ENCODE measurements around the gene NDUFAB1. TPM values are rescaled to one million over a fixed set of nuclear protein-coding genes. Genes with fewer than 3 reads are reported as not detected.

NDUFAB1 gene
- total RNA-seq, 2 donors from 2014 or later: 82.3 to 129 TPM

DNA sequence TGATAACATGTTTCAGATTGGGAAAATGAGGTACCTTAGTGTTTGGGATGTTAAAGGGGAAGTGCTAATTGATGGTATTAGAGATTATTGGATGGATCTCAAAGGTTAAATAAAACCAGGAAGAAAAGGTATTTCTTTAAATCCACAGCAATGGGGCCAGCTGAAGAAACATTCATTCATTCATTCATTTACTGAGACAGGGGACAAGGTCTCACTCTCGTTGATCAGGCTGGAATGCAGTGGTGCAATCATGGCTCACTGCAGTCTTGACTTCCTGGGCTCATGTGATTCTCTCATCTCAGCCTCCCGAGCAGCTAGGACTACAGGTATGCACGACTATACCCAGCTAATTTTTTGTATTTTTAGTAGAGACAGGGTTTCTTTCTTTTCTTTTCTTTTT lies 58.7 kb downstream of the NDUFAB1 start:
- no peaks in the 10 kb centered on the region for H3K4me1 ChIP-seq (replicated peaks)
- no peaks in the 10 kb centered on the region for H3K9me3 ChIP-seq
- H3K27ac ChIP-seq: no peak overlapping the region
- 83% methylated on average over 3 of the region's 3 CpGs for WGBS
- H3K36me3 ChIP-seq: peaks cover 3% of the 10 kb centered on the region in 2 donors
- no peak overlapping the region for H3K4me3 ChIP-seq
- intact Hi-C loops (cut with DNase I): no loop called here
- TF ChIP-seq, protein P1, sequence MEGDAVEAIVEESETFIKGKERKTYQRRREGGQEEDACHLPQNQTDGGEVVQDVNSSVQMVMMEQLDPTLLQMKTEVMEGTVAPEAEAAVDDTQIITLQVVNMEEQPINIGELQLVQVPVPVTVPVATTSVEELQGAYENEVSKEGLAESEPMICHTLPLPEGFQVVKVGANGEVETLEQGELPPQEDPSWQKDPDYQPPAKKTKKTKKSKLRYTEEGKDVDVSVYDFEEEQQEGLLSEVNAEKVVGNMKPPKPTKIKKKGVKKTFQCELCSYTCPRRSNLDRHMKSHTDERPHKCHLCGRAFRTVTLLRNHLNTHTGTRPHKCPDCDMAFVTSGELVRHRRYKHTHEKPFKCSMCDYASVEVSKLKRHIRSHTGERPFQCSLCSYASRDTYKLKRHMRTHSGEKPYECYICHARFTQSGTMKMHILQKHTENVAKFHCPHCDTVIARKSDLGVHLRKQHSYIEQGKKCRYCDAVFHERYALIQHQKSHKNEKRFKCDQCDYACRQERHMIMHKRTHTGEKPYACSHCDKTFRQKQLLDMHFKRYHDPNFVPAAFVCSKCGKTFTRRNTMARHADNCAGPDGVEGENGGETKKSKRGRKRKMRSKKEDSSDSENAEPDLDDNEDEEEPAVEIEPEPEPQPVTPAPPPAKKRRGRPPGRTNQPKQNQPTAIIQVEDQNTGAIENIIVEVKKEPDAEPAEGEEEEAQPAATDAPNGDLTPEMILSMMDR (IDR thresholded peaks at IDR 0.05): no peak
- TF ChIP-seq POLR2A (IDR thresholded peaks at IDR 0.05) (no peak), POLR2AphosphoS5 (IDR thresholded peaks at IDR 0.05) (no peak)
- no peak for DNase-seq (ENCODE audit: low spot score)
- H3K27me3 ChIP-seq (replicated peaks; ENCODE audit: insufficient read depth): no peaks in the 10 kb centered on the region

DNA sequence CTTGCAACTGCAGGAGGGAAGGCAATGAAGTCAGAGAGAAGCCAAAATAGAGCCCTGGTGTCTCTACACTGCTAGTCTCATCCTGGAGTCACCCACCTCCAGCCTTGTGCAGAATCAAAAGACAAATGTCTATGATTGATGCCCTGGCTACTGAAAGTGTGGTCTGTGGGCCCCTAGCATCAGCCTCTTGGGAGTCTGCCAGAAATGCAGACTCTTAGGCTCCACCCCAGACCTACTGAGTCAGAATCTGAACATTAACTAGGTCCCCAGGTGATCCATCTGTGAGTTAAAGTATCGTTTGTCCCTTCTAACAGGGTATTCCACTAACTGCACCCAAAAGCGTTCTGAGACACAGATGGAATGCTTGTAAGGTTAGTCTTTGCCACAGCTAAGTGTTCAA lies 60.2 kb downstream of the NDUFAB1 start:
- WGBS: 82% methylated on average over 2 of the region's 2 CpGs
- intact Hi-C loops (cut with DNase I): no loop called here
- Histone ChIP-seq H3K27me3 (replicated peaks; ENCODE audit: insufficient read depth) (no peaks in the 10 kb centered on the region), H3K9me3 (no peaks in the 10 kb centered on the region), H3K4me3 (no peak overlapping the region), H3K4me1 (replicated peaks) (no peaks in the 10 kb centered on the region), H3K36me3 (peaks cover 3% of the 10 kb centered on the region in 2 donors), H3K27ac (no peak overlapping the region)
- no peak for TF ChIP-seq POLR2AphosphoS5 (IDR thresholded peaks at IDR 0.05)
- TF ChIP-seq, protein P1 (IDR thresholded peaks at IDR 0.05): no peak
- TF ChIP-seq POLR2A (IDR thresholded peaks at IDR 0.05): no peak
- no peak for DNase-seq (ENCODE audit: low spot score)

DNA sequence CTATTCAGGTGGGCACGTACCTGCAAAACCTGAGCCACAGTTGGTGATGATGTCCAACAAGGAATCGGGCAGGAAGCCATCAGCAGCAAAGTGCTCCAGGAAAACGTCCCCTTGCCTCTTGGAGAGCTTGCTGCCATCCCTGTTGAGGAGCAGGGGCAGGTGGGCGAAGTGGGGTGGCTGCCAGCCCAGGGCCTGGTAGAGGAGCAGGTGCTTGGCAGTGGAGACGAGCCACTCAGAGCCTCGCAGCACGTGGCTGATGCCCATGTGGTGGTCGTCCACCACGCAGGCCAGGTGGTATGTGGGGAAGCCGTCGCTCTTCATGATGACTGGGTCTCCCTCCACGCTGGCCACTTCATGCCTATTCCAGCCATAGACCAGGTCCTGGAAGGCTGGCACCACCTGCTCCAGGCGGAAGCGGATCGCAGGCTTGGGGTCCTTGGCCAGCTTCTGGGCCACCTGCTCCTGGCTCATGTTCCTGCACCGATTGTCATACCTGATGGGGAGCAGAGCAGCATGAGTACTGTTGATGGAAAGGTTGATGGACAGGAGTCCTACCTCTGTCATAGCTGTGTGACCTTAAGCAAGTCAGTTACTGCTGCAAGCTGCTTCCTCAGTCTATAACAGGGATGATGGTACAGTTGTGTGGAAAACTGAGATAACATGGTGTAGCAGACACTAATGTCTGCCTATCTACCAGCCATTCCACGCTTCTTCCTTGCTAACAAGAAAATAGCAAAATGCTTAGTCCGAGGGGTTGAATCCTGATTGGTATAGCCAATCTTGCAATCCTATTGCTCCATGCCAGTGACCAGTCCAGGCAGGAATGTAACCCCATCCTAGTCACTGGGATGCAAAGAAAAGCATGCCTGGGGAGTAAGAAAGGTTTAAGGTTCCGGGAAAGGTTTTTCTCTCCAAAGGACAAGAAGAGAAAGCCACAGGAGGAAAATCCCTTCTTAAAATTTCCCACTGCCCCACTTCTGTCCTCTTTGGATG lies 61.0 kb downstream of the NDUFAB1 start:
- peaks cover 3 to 4% of the 10 kb centered on the region in 2 donors for H3K36me3 ChIP-seq
- intact Hi-C loops (cut with DNase I): no loop called here

DNA sequence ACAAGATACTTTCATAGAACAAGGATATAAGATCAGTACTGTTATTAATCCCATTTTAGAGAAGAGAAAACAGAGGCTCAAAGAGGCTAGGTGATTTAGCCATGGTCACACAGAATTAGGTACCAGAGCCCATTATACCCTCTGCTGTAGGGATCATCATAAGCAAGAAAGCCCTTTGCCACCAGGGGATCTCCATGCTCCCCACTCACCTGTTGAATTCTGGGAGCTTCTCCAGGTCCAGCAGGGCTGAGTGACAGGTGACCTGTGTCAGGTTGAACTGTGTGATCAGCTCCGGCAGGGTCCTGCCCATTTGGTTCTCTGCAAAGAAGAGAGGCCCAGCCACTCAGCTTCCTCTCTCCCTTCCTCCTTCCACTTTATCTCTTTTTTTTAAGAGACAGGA lies 63.7 kb downstream of the NDUFAB1 start:
- H3K4me3 ChIP-seq: no peak overlapping the region
- H3K27me3 ChIP-seq (replicated peaks; ENCODE audit: insufficient read depth): no peaks in the 10 kb centered on the region
- TF ChIP-seq POLR2AphosphoS5 (IDR thresholded peaks at IDR 0.05) (no peak), POLR2A (IDR thresholded peaks at IDR 0.05) (no peak)
- TF ChIP-seq, protein P1 (IDR thresholded peaks at IDR 0.05): no peak
- no peak for DNase-seq (ENCODE audit: low spot score)
- H3K27ac ChIP-seq: no peak overlapping the region
- intact Hi-C loops (cut with DNase I): no loop called here
- no peaks in the 10 kb centered on the region for H3K4me1 ChIP-seq (replicated peaks)
- peaks cover 3 to 18% of the 10 kb centered on the region in 2 donors for H3K36me3 ChIP-seq
- no peaks in the 10 kb centered on the region for H3K9me3 ChIP-seq
- WGBS: 91% methylated on average over 1 of the region's 1 CpG

More for the DNA sequence above, 61.0 kb downstream of the NDUFAB1 start:
- WGBS: 85% methylated on average over 16 of the region's 19 CpGs
- H3K27ac ChIP-seq: no peak overlapping the region
- H3K27me3 ChIP-seq (replicated peaks; ENCODE audit: insufficient read depth): no peaks in the 10 kb centered on the region
- H3K4me1 ChIP-seq (replicated peaks): no peaks in the 10 kb centered on the region
- no peak for DNase-seq (ENCODE audit: low spot score)
- no peaks in the 10 kb centered on the region for H3K9me3 ChIP-seq
- TF ChIP-seq POLR2A (IDR thresholded peaks at IDR 0.05) (no peak), POLR2AphosphoS5 (IDR thresholded peaks at IDR 0.05) (no peak)
- TF ChIP-seq, protein P1 (IDR thresholded peaks at IDR 0.05): no peak
- H3K4me3 ChIP-seq: no peak overlapping the region

Other genes with a start within 250 kb of the NDUFAB1 start
- 10 to 100 TPM; 34.0 to 35.3 TPM for gene COG7, start 143.1 kb downstream of the NDUFAB1 start, total RNA-seq
- gene GGA2, start 85.8 kb downstream of the NDUFAB1 start, total RNA-seq: 100 to 1,000 TPM in 1 of 2 donors, 10 to 100 TPM in 1; 75.7 to 105 TPM
- gene EARS2, start 39.0 kb downstream of the NDUFAB1 start, total RNA-seq: 10 to 100 TPM; 40.3 to 60.2 TPM
- 100 to 1,000 TPM in 1 of 2 donors, 10 to 100 TPM in 1; 92.2 to 218 TPM for gene UBFD1, start 38.6 kb downstream of the NDUFAB1 start, total RNA-seq
- gene PALB2, start 45.0 kb upstream of the NDUFAB1 start, total RNA-seq: 10 to 100 TPM; 10.8 to 15.6 TPM
- gene DCTN5, start 45.1 kb upstream of the NDUFAB1 start, total RNA-seq: 10 to 100 TPM; 38.8 to 63.6 TPM
- gene PLK1, start 82.6 kb upstream of the NDUFAB1 start, total RNA-seq: 1 to 10 TPM; 2.6 to 8.7 TPM
- 1 to 10 TPM; 2.9 to 6.0 TPM for gene ERN2, start 116.9 kb upstream of the NDUFAB1 start, total RNA-seq
- 1 to 10 TPM; 1.9 to 3.7 TPM for gene CHP2, start 158.7 kb upstream of the NDUFAB1 start, total RNA-seq
- 10 to 100 TPM in 1 of 2 donors, 1 to 10 TPM in 1; 2.9 to 28.6 TPM for gene PRKCB, start 239.7 kb upstream of the NDUFAB1 start, total RNA-seq